ENCODE results near the gene DPYSL3.

DPYSL3 gene

GRCh38 chr5:147485814-147486213 is 24.1 kb downstream of the DPYSL3 start:
- Histone ChIP-seq H3K4me3 (replicated peaks; ENCODE audit: insufficient read depth, low read length) (no peak overlapping the region), H3K27ac (replicated peaks) (no peak overlapping the region), H3K27me3 (ENCODE audit: insufficient read depth, poor library complexity, severe bottlenecking) (no peaks in the 10 kb centered on the region)
- no peak for TF ChIP-seq CTCF (IDR thresholded peaks at IDR 0.05; ENCODE audit: insufficient read depth, low read length)
- DNase-seq (ENCODE audit: low read depth in 1 of 2, low spot score in 1 of 2) = no peak

- H3K4me3 ChIP-seq (replicated peaks; ENCODE audit: insufficient read depth, low read length) = no peak overlapping the region
Measured at GRCh38 chr5:147485046-147485445, 24.8 kb downstream of the DPYSL3 start.

GRCh38 chr5:147484708-147485020 is 25.2 kb downstream of the DPYSL3 start:
- DNase-seq (ENCODE audit: low read depth in 1 of 2, low spot score in 1 of 2) = no peak

More at GRCh38 chr5:147485046-147485445, 24.8 kb downstream of the DPYSL3 start:
- no peak for DNase-seq (ENCODE audit: low read depth in 1 of 2, low spot score in 1 of 2)
- no peaks in the 10 kb centered on the region for H3K27me3 ChIP-seq (ENCODE audit: insufficient read depth, poor library complexity, severe bottlenecking)
- TF ChIP-seq GABPA (IDR thresholded peaks at IDR 0.05; ENCODE audit: low read depth) = no peak
- TF ChIP-seq POLR2AphosphoS5 (IDR thresholded peaks at IDR 0.05; ENCODE audit: low read depth) = no peak
- no peak for TF ChIP-seq CTCF (IDR thresholded peaks at IDR 0.05; ENCODE audit: insufficient read depth, low read length)
- no peak for TF ChIP-seq REST (IDR thresholded peaks at IDR 0.05; ENCODE audit: insufficient replicate concordance, low read depth)
- no peak for TF ChIP-seq SPI1 (IDR thresholded peaks at IDR 0.05; ENCODE audit: borderline replicate concordance, low read depth)
- no peak overlapping the region for H3K27ac ChIP-seq (replicated peaks)

More at GRCh38 chr5:147484708-147485020, 25.2 kb downstream of the DPYSL3 start:
- no peak overlapping the region for H3K4me3 ChIP-seq (replicated peaks; ENCODE audit: insufficient read depth, low read length)
- H3K27ac ChIP-seq (replicated peaks) = no peak overlapping the region
- TF ChIP-seq GABPA (IDR thresholded peaks at IDR 0.05; ENCODE audit: low read depth) (no peak), REST (IDR thresholded peaks at IDR 0.05; ENCODE audit: insufficient replicate concordance, low read depth) (no peak), CTCF (IDR thresholded peaks at IDR 0.05; ENCODE audit: insufficient read depth, low read length) (no peak), POLR2AphosphoS5 (IDR thresholded peaks at IDR 0.05; ENCODE audit: low read depth) (no peak), SPI1 (IDR thresholded peaks at IDR 0.05; ENCODE audit: borderline replicate concordance, low read depth) (no peak)
- no peaks in the 10 kb centered on the region for H3K27me3 ChIP-seq (ENCODE audit: insufficient read depth, poor library complexity, severe bottlenecking)
